Heart left ventricle (tissue), 16 donors: ENCODE measurements around the gene THADA. TPM values are rescaled to one million over a fixed set of nuclear protein-coding genes. Genes with fewer than 3 reads are reported as not detected.

Experiments
- ATAC-seq, 4 donors: fragments of 200-7000 bp; cut with Tn5 transposase; one replicate each; pipeline ENCODE4 v1.9.1; 2020 to 2022; ENCODE audit warnings: moderate library complexity in 4 of 4, mild to moderate bottlenecking in 3 of 4, moderate number of reproducible peaks in 1 of 4
- DNase-seq, 5 donors: peaks; one replicate each; pipeline ENCODE4 v3.0.0-alpha.2; 2020
- H3K27ac ChIP-seq, 12 donors: fragments of 200-600 bp; sonication (generic) in 4 of 12; one replicate each; pipeline versions ENCODE4 v1.5.0 to v1.8.0; 2016 to 2022; ENCODE audit warnings: mild to moderate bottlenecking in 2 of 12
- H3K27me3 ChIP-seq, 9 donors: fragments of 200-600 bp; sonication (generic) in 2 of 9; one replicate each; pipeline versions ENCODE4 v1.5.1 to v1.8.0; 2016 to 2022; ENCODE audit warnings: mild to moderate bottlenecking in 3 of 9
- H3K36me3 ChIP-seq, 9 donors: fragments of 200-600 bp; sonication (generic) in 2 of 9; one replicate each; pipeline versions ENCODE4 v1.5.0 to v1.8.0; 2018 to 2022; ENCODE audit warnings: mild to moderate bottlenecking in 2 of 9
- H3K4me1 ChIP-seq, 12 donors: fragments of 200-600 bp; sonication (generic) in 4 of 12; one replicate each; pipeline versions ENCODE4 v1.5.0 to v1.8.0; 2016 to 2022; ENCODE audit warnings: mild to moderate bottlenecking in 3 of 12
- H3K4me3 ChIP-seq, 12 donors: fragments of 200-600 bp; sonication (generic) in 4 of 12; one replicate each; pipeline versions ENCODE4 v1.5.0 to v1.8.0; 2017 to 2022; ENCODE audit warnings: mild to moderate bottlenecking in 9 of 12, moderate library complexity in 4 of 12
- H3K9me3 ChIP-seq, 12 donors: fragments of 200-600 bp; sonication (generic) in 4 of 12; one replicate each; pipeline versions ENCODE4 v1.5.0 to v1.8.0; 2016 to 2022; ENCODE audit warnings: mild to moderate bottlenecking in 1 of 12
- POLR2A ChIP-seq, 2 donors: fragments of 450-650 bp; IDR thresholded peaks; one replicate each; pipeline ENCODE4 v1.6.1; 2017; ENCODE audit warnings: antibody characterized with exemption in 2 of 2, mild to moderate bottlenecking in 2 of 2, moderate library complexity in 2 of 2
- WGBS, 4 donors: extraction: QIAGEN DNeasy Blood & Tissue Kit in 2 of 4; methylation state at CpG; one replicate each; pipeline versions ENCODE4 v1.1.5 to v1.1.7; 2013 to 2018; 5-methylcytosine and 5-hydroxymethylcytosine counted together
- intact Hi-C, 10 donors: fragments of 100-400 bp; cut with DNase I; formaldehyde crosslinking; loops; one replicate each; pipeline versions ENCODE4 v1.11.1 to v1.14.2; 2022
- polyA plus RNA-seq, 2 donors: library from polyadenylated mRNA; stranded (reverse); fragments of 200-250 nt; gene quantifications; one replicate each; pipeline ENCODE4 v1.2.3, GENCODE V29; 2013
- total RNA-seq, 9 donors: library from RNA; depleted of rRNA in 2 of 9; stranded (reverse); fragments of >200 nt in 2 of 9; fragmentation: NEBNext Ultra II Directional in 3 of 9; extraction: Animal tissue kit (Norgen Biotek cat#: 25700) in 3 of 9; gene quantifications; one replicate each; pipeline versions ENCODE4 v1.1.0 to v1.2.4, GENCODE V29; 2016 to 2023
- TF ChIP-seq, protein P1 (sequence below), 12 donors: fragments of 200-600 bp; sonication (generic) in 4 of 12; IDR thresholded peaks; one replicate each; pipeline versions ENCODE4 v1.5.0 to v1.8.0; 2018 to 2022; ENCODE audit warnings: antibody characterized with exemption in 12 of 12, mild to moderate bottlenecking in 5 of 12
- donor health status: ischemic (EF 13 %, LVEDD 7.1; RV severe dilation, severe dysfunction).
- donor health status: healthy with polysubstance abuse.
- donor health status: DM: no; HTN: yes; CAD: no.
- donor health status: DM: no; HTN: no; CAD: no.
- donor health status: ischemic (EF 25% LVEDD 6.9; RV normal size, moderate dysfunction).
- donor health status: ischemic (EF 25% LVEDD 5.7; RV mildly dilated, moderate dysfunction).
- donor health status: healthy.
- donor health status: DM: yes; HTN: yes; CAD: no.
- donor health status: ischemic (EF 35%, LVEDD 5.7; RV mildly dilated, moderate dysfunction).
- donor health status: nonischemic (EF 11% LVEDD 7.7; RV severe dilation, severe dysfunction).
- donor health status: DM: yes; HTN: yes; CAD: no.
- donor health status: PGD.
- donor health status: ischemic (EF 29% LVEDD 5.4; RV normal size, mild dysfunction).
- donor health status: nonischemic (EF 23%, LVEDD 6.1; RV moderate dilation, normal function).

The THADA gene
- total and polyA plus RNA-seq, 11 donors, result 6.8 to 21.4 (median 13.0) TPM

DNA sequence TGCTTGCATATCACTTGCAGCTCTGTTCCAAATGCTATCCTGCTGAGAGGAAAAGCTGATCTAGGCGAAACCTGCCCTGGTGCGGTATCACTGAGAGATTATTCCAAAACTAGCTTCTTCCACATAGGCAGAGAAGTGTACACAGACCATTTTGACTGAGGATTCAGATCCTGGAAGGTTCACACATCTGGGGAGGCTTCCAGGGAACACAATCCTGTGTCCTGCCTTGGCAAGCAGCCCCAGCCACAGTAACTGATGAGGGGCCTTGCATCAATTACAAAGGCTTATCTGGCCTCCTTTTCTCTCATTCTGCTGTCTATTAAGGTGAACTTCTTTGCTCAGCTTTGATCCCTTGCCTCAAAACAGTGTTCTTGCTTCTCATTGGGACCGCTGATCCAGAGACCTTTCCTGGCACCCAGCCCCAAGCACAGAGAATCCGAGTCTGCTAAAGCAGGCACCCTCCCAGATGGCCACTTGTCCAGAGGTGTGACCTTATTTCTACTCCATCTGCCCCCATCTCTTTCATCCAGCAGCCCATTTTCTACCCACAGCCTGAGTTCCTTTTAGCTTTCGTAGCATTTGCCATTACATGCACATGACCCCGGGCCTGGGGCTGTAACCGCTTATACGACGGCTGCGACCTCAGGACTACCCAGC is 317.1 kb downstream of the THADA start:
- ATAC-seq (no peak), DNase-seq (no peak)
- Histone ChIP-seq H3K4me3 (no peak overlapping the region), H3K36me3 (peaks cover 0 to 41% (median 27%) of the 10 kb centered on the region in 9 donors), H3K9me3 (no peaks in the 10 kb centered on the region), H3K27me3 (no peaks in the 10 kb centered on the region), H3K4me1 (peaks cover 0 to 33% (median 17%) of the 10 kb centered on the region in 12 donors), H3K27ac (no peak overlapping the region)
- intact Hi-C loops, result loop anchor here in 1 of 10 donors (5.0 kb wide), 1 partner anchor 34 kb away; no protein-coding TSS in a partner anchor
- 90 to 94% (median 91%) methylated on average over 10 of the region's 10 CpGs for WGBS, 4 donors
- TF ChIP-seq, protein P1, sequence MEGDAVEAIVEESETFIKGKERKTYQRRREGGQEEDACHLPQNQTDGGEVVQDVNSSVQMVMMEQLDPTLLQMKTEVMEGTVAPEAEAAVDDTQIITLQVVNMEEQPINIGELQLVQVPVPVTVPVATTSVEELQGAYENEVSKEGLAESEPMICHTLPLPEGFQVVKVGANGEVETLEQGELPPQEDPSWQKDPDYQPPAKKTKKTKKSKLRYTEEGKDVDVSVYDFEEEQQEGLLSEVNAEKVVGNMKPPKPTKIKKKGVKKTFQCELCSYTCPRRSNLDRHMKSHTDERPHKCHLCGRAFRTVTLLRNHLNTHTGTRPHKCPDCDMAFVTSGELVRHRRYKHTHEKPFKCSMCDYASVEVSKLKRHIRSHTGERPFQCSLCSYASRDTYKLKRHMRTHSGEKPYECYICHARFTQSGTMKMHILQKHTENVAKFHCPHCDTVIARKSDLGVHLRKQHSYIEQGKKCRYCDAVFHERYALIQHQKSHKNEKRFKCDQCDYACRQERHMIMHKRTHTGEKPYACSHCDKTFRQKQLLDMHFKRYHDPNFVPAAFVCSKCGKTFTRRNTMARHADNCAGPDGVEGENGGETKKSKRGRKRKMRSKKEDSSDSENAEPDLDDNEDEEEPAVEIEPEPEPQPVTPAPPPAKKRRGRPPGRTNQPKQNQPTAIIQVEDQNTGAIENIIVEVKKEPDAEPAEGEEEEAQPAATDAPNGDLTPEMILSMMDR (IDR thresholded peaks at IDR 0.05), result no peak
- TF ChIP-seq POLR2A (IDR thresholded peaks at IDR 0.05), result no peak

- no peaks in the 10 kb centered on the region for H3K27me3 ChIP-seq
- H3K36me3 ChIP-seq, result peaks cover 0 to 24% (median 9%) of the 10 kb centered on the region in 9 donors
- 53 to 63% (median 59%) methylated on average over 3 of the region's 3 CpGs for WGBS, 4 donors
- intact Hi-C loops, result loop anchor here in 1 of 10 donors (5.0 kb wide), 1 partner anchor 35 kb away; no protein-coding TSS in a partner anchor
- H3K4me3 ChIP-seq, result no peak overlapping the region
- DNase-seq, result peak in 1 of 5 donors; percentile 37
- TF ChIP-seq, protein P1 (IDR thresholded peaks at IDR 0.05), result no peak
- no peak for TF ChIP-seq POLR2A (IDR thresholded peaks at IDR 0.05)
- peak in 2 of 4 donors; percentile 8 to 38 for ATAC-seq
- peaks cover 3 to 37% (median 17%) of the 10 kb centered on the region in 12 donors for H3K4me1 ChIP-seq
- no peaks in the 10 kb centered on the region for H3K9me3 ChIP-seq
- peak overlapping the region in 10 of 12 donors; percentile 3 to 61 (median 29) for H3K27ac ChIP-seq
Observed at GRCh38 chr2:43276962-43277391, 318.9 kb downstream of the THADA start.

DNA sequence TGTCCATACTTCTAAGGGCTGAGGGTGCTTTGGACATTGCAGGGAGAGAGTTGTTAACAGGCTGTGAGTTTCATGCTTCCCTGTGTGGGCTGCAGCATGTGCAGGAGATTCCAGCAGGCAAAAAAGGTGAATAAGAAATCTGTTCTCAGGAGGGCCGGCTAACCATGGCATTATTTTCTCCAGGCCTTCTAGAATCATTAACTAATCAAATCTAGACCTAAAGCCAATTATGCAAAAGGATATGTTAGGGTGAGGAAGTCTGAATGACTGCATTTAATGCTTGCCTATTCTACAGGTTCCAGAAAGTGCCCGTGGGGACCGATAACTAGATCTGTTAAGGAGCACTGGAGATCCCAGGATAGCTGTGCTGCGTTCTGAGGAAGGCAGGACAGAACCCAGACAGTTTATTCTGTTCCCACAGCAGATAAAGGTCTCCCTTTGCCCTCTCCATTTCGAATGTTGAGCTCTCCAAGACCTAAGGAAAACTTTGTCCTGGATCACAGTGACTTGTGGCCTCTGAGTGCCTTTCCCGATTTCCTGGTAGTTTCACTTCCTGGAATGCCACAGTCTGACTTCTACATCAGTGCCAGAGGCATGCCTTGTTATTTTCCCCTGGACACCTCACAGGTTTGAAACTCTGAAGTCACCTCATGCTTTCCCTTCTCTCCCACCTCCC is 319.4 kb downstream of the THADA start:
- peaks cover 0 to 19% (median 6%) of the 10 kb centered on the region in 9 donors for H3K36me3 ChIP-seq
- no peak overlapping the region for H3K4me3 ChIP-seq
- H3K9me3 ChIP-seq, result no peaks in the 10 kb centered on the region
- DNase-seq (no peak), ATAC-seq (peak in 2 of 4 donors; percentile 30 to 33)
- TF ChIP-seq, protein P1 (IDR thresholded peaks at IDR 0.05), result no peak
- TF ChIP-seq POLR2A (IDR thresholded peaks at IDR 0.05), result no peak
- WGBS, 4 donors, result 55 to 73% (median 62%) methylated on average over 6 of the region's 6 CpGs
- H3K27me3 ChIP-seq, result no peaks in the 10 kb centered on the region
- peaks cover 3 to 37% (median 17%) of the 10 kb centered on the region in 12 donors for H3K4me1 ChIP-seq
- intact Hi-C loops, result loop anchor here in 1 of 10 donors (5.0 kb wide), 1 partner anchor 36 kb away; no protein-coding TSS in a partner anchor
- peak overlapping the region in 10 of 12 donors; percentile 3 to 61 (median 29) for H3K27ac ChIP-seq

GRCh38 chr2:43274721-43275120 is 321.1 kb downstream of the THADA start:
- intact Hi-C loops, result loop anchor here in 1 of 10 donors (5.0 kb wide), 1 partner anchor 38 kb away; no protein-coding TSS in a partner anchor
- WGBS, 4 donors, result 95 to 100% (median 96%) methylated on average over 4 of the region's 4 CpGs
- no peak for DNase-seq
- Histone ChIP-seq H3K4me1 (peaks cover 8 to 49% (median 27%) of the 10 kb centered on the region in 12 donors), H3K27me3 (no peaks in the 10 kb centered on the region), H3K4me3 (no peak overlapping the region), H3K27ac (no peak overlapping the region), H3K36me3 (peaks cover 0 to 8% (median 5%) of the 10 kb centered on the region in 9 donors), H3K9me3 (no peaks in the 10 kb centered on the region)
- no peak for ATAC-seq
- TF ChIP-seq, protein P1 (IDR thresholded peaks at IDR 0.05), result no peak
- TF ChIP-seq POLR2A (IDR thresholded peaks at IDR 0.05), result no peak
